OCI-LY7 (cell line): ENCODE measurements around the gene ZGPAT.

Source experiments
- EZH2phosphoT487 ChIP-seq: fragments of 200-600 bp; sonication (generic); IDR thresholded peaks from 2 replicates; pipeline ENCODE4 v1.6.1; 2018; ENCODE audit warnings: low read depth, borderline replicate concordance, mild to moderate bottlenecking, mixed run types, antibody characterized with exemption, low read length, moderate library complexity, mixed read lengths
- TF ChIP-seq, protein P1 (sequence below): fragments of 200-600 bp; sonication (generic); conservative IDR thresholded peaks from 2 replicates; pipeline ENCODE4 v1.5.1; 2014; ENCODE audit warnings: mild to moderate bottlenecking, antibody characterized with exemption, low read length, moderate library complexity, mixed read lengths

DNA sequence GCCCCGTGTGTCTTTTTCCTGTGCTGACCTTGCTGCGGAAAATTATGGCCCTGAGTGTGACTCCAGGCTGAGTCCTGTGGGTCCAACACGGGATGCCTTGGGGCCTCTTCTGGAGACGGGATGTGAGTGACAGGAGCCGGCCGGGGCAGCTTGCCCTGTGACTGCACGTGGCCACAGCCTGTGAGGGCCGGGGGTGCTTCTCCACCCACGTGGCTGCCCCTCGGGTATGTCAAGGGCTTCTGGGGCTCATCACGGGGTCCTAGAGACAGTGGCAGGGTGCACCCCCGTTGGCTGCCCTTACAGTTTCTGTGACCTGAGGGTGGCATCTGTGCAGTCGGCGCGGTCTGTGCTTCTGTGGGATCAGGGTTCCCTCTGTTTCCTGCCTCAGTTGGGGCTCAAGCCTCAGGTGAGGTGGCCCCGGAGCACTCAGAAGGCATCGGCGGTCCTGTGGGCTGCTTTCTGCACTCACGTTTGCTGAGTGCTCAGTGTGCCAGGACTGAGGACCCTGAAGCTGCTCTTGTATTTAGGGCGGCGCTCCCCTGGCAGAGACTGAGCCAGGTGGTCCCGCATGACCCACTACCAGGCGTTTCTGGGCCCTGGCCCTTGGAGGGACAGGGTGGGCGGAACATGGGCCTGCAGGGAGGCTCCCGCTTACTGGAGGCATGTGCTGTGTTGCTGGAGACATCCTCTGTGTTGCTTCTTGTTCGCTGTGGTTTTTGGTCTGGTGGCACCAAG lies 44.3 kb upstream of the ZGPAT start:
- TF ChIP-seq, protein P1, sequence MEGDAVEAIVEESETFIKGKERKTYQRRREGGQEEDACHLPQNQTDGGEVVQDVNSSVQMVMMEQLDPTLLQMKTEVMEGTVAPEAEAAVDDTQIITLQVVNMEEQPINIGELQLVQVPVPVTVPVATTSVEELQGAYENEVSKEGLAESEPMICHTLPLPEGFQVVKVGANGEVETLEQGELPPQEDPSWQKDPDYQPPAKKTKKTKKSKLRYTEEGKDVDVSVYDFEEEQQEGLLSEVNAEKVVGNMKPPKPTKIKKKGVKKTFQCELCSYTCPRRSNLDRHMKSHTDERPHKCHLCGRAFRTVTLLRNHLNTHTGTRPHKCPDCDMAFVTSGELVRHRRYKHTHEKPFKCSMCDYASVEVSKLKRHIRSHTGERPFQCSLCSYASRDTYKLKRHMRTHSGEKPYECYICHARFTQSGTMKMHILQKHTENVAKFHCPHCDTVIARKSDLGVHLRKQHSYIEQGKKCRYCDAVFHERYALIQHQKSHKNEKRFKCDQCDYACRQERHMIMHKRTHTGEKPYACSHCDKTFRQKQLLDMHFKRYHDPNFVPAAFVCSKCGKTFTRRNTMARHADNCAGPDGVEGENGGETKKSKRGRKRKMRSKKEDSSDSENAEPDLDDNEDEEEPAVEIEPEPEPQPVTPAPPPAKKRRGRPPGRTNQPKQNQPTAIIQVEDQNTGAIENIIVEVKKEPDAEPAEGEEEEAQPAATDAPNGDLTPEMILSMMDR = no peak
- no peak for TF ChIP-seq EZH2phosphoT487
